Activated naive CD4-positive, alpha-beta T cell treated with anti-CD3 and anti-CD28 coated beads for 36 hours (primary cell): ENCODE data around the gene TAMM41. TPM values are rescaled to one million over a fixed set of nuclear protein-coding genes. Genes with fewer than 3 reads are reported as not detected.

ENCODE experiments used
- CTCF ChIA-PET: fragments of 350-600 bp; sonication (Branson Sonifier 250); formaldehyde crosslinking; loops from one replicate; lab custom pipeline; 2021; ENCODE audit warnings: antibody characterized with exemption; lab: Charles Lee
- DNase-seq: peaks from one replicate; pipeline ENCODE4 v3.0.0-alpha.2; 2020
- H3K27ac Mint-ChIP-seq: one replicate; pipeline ENCODE4 v1.8.0; 2021; ENCODE audit warnings: mild to moderate bottlenecking, mixed read lengths
- H3K27me3 Mint-ChIP-seq: one replicate; pipeline ENCODE4 v1.8.0; 2021; ENCODE audit warnings: low read depth, mixed read lengths
- H3K36me3 Mint-ChIP-seq: one replicate; pipeline ENCODE4 v1.8.0; 2021; ENCODE audit warnings: low read depth, mixed read lengths
- H3K4me1 Mint-ChIP-seq: one replicate; pipeline ENCODE4 v1.8.0; 2021; ENCODE audit warnings: low read depth, mixed read lengths
- H3K4me3 Mint-ChIP-seq: one replicate; pipeline ENCODE4 v1.8.0; 2021; ENCODE audit warnings: mild to moderate bottlenecking, moderate library complexity, mixed read lengths
- H3K9me3 Mint-ChIP-seq: one replicate; pipeline ENCODE4 v1.8.0; 2021; ENCODE audit warnings: mixed read lengths
- intact Hi-C: fragments of 100-400 bp; cut with micrococcal nuclease; formaldehyde crosslinking; loops from one replicate; pipeline ENCODE4 v1.15.1; 2023
- total RNA-seq, 2 experiments: library from RNA; stranded (reverse); gene quantifications; one replicate each; pipeline ENCODE4 v1.2.3, GENCODE V29; 2021

Gene TAMM41
- total RNA-seq, 2 experiments from 2014 or later, result 19.3 to 21.4 TPM

- no peak for DNase-seq
- H3K27me3 Mint-ChIP-seq, result no peaks in the 10 kb centered on the region
- intact Hi-C loops, result loop anchor here (10.0 kb wide), 1 partner anchor 573 kb away; no protein-coding TSS in a partner anchor
- H3K4me1 Mint-ChIP-seq, result peaks cover 2% of the 10 kb centered on the region
- no peaks in the 10 kb centered on the region for H3K9me3 Mint-ChIP-seq
- CTCF ChIA-PET, result interaction anchor here (0.6 to 1.2 kb wide), 4 partner anchors 19 to 157 kb away, joined by 3 to 6 read pairs (median 4); no protein-coding TSS in a partner anchor
- no peak overlapping the region for H3K4me3 Mint-ChIP-seq
- peak overlapping the region; percentile 7 for H3K27ac Mint-ChIP-seq
- peaks cover 38% of the 10 kb centered on the region for H3K36me3 Mint-ChIP-seq
Observed at GRCh38 chr3:11808231-11808630, 38.5 kb downstream of the TAMM41 start.

DNA sequence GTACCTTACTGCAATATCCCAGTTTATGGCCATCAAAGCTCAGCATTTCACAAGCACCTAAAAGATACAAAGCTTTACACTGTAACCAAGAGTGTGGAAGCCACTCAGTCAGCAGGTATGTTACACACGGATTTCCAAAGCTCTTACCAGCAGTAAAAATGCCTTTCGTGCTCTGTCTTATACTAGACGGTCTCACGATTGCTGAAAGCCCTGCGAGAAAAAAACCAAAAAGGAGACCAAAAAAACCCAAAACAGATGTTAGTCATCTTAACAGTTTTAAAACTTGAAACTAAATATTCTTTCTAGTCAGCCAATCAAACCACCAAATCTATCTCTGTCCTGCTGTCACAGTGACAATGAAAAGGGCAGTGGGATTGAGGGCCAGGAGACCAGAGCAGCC is 39.0 kb downstream of the TAMM41 start:
- intact Hi-C loops, result loop anchor here (10.0 kb wide), 1 partner anchor 573 kb away; no protein-coding TSS in a partner anchor
- H3K4me1 Mint-ChIP-seq, result peaks cover 2% of the 10 kb centered on the region
- no peak for DNase-seq
- no peak overlapping the region for H3K4me3 Mint-ChIP-seq
- peaks cover 44% of the 10 kb centered on the region for H3K36me3 Mint-ChIP-seq
- CTCF ChIA-PET, result interaction anchor here (0.6 to 1.2 kb wide), 3 partner anchors 16 to 156 kb away, joined by 3 to 5 read pairs (median 4); no protein-coding TSS in a partner anchor
- H3K9me3 Mint-ChIP-seq, result no peaks in the 10 kb centered on the region
- no peak overlapping the region for H3K27ac Mint-ChIP-seq
- no peaks in the 10 kb centered on the region for H3K27me3 Mint-ChIP-seq

GRCh38 chr3:11805716-11806115 is 41.0 kb downstream of the TAMM41 start:
- H3K4me1 Mint-ChIP-seq, result peaks cover 2% of the 10 kb centered on the region
- H3K27me3 Mint-ChIP-seq, result no peaks in the 10 kb centered on the region
- no peak for DNase-seq
- peaks cover 58% of the 10 kb centered on the region for H3K36me3 Mint-ChIP-seq
- intact Hi-C loops, result loop anchor here (10.0 kb wide), 1 partner anchor 571 kb away; no protein-coding TSS in a partner anchor
- CTCF ChIA-PET, result no interaction called here
- no peak overlapping the region for H3K4me3 Mint-ChIP-seq
- H3K9me3 Mint-ChIP-seq, result no peaks in the 10 kb centered on the region
- no peak overlapping the region for H3K27ac Mint-ChIP-seq

GRCh38 chr3:11803977-11804892 is 42.5 kb downstream of the TAMM41 start:
- intact Hi-C loops, result loop anchor here (1.0 to 10.0 kb wide), 5 partner anchors 69 to 569 kb away; no protein-coding TSS in a partner anchor
- peak; percentile 56 for DNase-seq
- CTCF ChIA-PET, result interaction anchor here (0.7 to 1.6 kb wide), 10 partner anchors 10 to 430 kb away, joined by 3 to 8 read pairs (median 4); no protein-coding TSS in a partner anchor
- Mint-ChIP-seq H3K4me3 (no peak overlapping the region), H3K27ac (no peak overlapping the region), H3K4me1 (peaks cover 2% of the 10 kb centered on the region), H3K36me3 (peaks cover 68% of the 10 kb centered on the region), H3K9me3 (peaks cover 2% of the 10 kb centered on the region), H3K27me3 (no peaks in the 10 kb centered on the region)

DNA sequence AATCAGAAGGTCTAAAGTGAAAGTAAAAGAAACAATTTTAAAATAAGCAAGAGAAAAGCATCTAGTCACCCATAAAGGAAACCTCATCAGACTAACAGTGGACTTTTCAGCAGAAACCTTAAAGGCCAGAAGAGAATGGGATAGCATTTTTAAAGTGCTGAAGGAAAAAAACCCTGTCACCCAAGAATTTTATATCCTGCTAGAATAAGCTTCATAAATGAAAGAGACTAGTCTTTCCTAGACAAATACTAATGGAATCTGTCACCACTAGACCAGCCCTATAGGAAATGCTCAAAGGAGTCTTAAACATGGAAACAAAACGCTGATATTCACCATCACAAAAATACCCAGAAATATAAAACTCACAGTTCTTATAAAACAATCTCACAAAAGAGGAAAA is 46.9 kb downstream of the TAMM41 start:
- DNase-seq, result no peak
- CTCF ChIA-PET, result no interaction called here
- peaks cover 2% of the 10 kb centered on the region for H3K4me1 Mint-ChIP-seq
- H3K4me3 Mint-ChIP-seq, result no peak overlapping the region
- intact Hi-C loops, result loop anchor here (5.0 to 10.0 kb wide), 2 partner anchors 82 to 565 kb away; no protein-coding TSS in a partner anchor
- H3K27me3 Mint-ChIP-seq, result no peaks in the 10 kb centered on the region
- peaks cover 70% of the 10 kb centered on the region for H3K36me3 Mint-ChIP-seq
- no peak overlapping the region for H3K27ac Mint-ChIP-seq
- H3K9me3 Mint-ChIP-seq, result peaks cover 2% of the 10 kb centered on the region

- peaks cover 2% of the 10 kb centered on the region for H3K9me3 Mint-ChIP-seq
Observed at GRCh38 chr3:11794927-11795326, 51.8 kb downstream of the TAMM41 start.

GRCh38 chr3:11791339-11792200 is 55.1 kb downstream of the TAMM41 start:
- intact Hi-C loops, result no loop called here
- Mint-ChIP-seq H3K36me3 (peaks cover 58% of the 10 kb centered on the region), H3K27ac (no peak overlapping the region), H3K27me3 (no peaks in the 10 kb centered on the region), H3K9me3 (peaks cover 4% of the 10 kb centered on the region), H3K4me1 (no peaks in the 10 kb centered on the region), H3K4me3 (no peak overlapping the region)
- DNase-seq, result no peak
- CTCF ChIA-PET, result interaction anchor here (0.5 to 0.7 kb wide), 2 partner anchors 13 to 16 kb away, joined by 3 to 5 read pairs; no protein-coding TSS in a partner anchor

More at GRCh38 chr3:11794927-11795326, 51.8 kb downstream of the TAMM41 start:
- DNase-seq, result no peak
- Mint-ChIP-seq H3K36me3 (peaks cover 57% of the 10 kb centered on the region), H3K27ac (no peak overlapping the region), H3K27me3 (no peaks in the 10 kb centered on the region), H3K4me1 (no peaks in the 10 kb centered on the region), H3K4me3 (no peak overlapping the region)
- intact Hi-C loops, result no loop called here
- CTCF ChIA-PET, result interaction anchor here (1.2 kb wide), 1 partner anchor 9 kb away, joined by 6 read pairs; no protein-coding TSS in a partner anchor

GRCh38 chr3:11789412-11789811 is 57.3 kb downstream of the TAMM41 start:
- CTCF ChIA-PET, result no interaction called here
- Mint-ChIP-seq H3K4me1 (peaks cover 16% of the 10 kb centered on the region), H3K27me3 (no peaks in the 10 kb centered on the region), H3K4me3 (no peak overlapping the region), H3K27ac (no peak overlapping the region), H3K9me3 (peaks cover 4% of the 10 kb centered on the region), H3K36me3 (peaks cover 59% of the 10 kb centered on the region)
- no peak for DNase-seq
- intact Hi-C loops, result no loop called here

GRCh38 chr3:11784971-11785377 is 61.7 kb downstream of the TAMM41 start:
- CTCF ChIA-PET, result no interaction called here

DNA sequence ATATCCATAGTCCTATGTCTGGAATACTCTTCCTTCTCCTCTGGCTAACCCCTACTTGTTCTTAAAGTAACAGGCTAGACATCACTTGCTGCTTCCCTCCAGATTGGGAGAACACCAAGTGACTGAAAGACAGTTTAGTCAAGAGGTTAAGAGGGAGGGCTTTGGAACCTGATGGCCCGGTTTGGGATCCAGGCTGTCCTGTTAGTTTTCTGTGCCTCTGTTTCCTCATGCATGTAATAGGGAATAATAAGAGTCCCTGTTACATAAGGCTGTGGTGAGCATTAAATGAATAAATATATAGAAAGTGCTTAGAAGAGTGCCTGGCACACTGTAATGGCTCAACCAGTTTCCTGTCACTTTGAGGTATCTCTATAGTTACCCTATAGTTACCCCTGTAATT is 66.3 kb downstream of the TAMM41 start:
- Mint-ChIP-seq H3K27ac (no peak overlapping the region), H3K4me1 (peaks cover 10% of the 10 kb centered on the region), H3K36me3 (peaks cover 20% of the 10 kb centered on the region), H3K4me3 (no peak overlapping the region), H3K9me3 (no peaks in the 10 kb centered on the region), H3K27me3 (no peaks in the 10 kb centered on the region)
- CTCF ChIA-PET, result no interaction called here
- intact Hi-C loops, result no loop called here
- no peak for DNase-seq

More at GRCh38 chr3:11784971-11785377, 61.7 kb downstream of the TAMM41 start:
- Mint-ChIP-seq H3K36me3 (peaks cover 42% of the 10 kb centered on the region), H3K4me1 (peaks cover 17% of the 10 kb centered on the region), H3K9me3 (peaks cover 4% of the 10 kb centered on the region), H3K27me3 (no peaks in the 10 kb centered on the region), H3K27ac (peak overlapping the region; percentile 26), H3K4me3 (no peak overlapping the region)
- peak; percentile 32 for DNase-seq
- intact Hi-C loops, result no loop called here

DNA sequence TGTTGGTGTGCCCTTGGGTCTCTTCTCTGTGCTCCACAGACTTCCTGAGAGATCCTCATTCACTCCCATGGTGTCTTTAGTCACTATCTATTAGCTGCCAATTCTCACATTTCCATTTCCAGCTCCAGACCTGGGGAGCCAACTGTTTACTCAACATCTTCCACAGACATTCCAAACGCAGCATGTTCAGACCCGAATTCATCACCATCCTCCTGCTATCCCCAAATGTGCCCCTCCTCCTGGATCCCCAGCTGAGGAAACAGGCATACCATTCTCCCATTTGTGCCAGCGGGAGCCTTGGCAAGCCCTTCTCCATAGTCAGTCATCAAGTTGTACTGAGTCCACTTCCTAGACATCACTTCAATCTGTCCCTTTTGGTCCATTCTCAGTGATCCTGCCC is 67.1 kb downstream of the TAMM41 start:
- H3K9me3 Mint-ChIP-seq, result no peaks in the 10 kb centered on the region
- CTCF ChIA-PET, result no interaction called here

More for the DNA sequence above, 67.1 kb downstream of the TAMM41 start:
- DNase-seq, result no peak
- peaks cover 4% of the 10 kb centered on the region for H3K4me1 Mint-ChIP-seq
- intact Hi-C loops, result no loop called here
- peaks cover 15% of the 10 kb centered on the region for H3K36me3 Mint-ChIP-seq
- no peak overlapping the region for H3K27ac Mint-ChIP-seq
- no peak overlapping the region for H3K4me3 Mint-ChIP-seq
- no peaks in the 10 kb centered on the region for H3K27me3 Mint-ChIP-seq
